Liver (tissue), 9 donors: ENCODE measurements around the gene KRT6B. TPM values are rescaled to one million over a fixed set of nuclear protein-coding genes. Genes with fewer than 3 reads are reported as not detected.

Experiments used
- DNase-seq: peaks from one replicate; pipeline ENCODE4 v3.0.0-alpha.2; 2017; ENCODE audit warnings: low spot score
- H3K27ac ChIP-seq, 2 donors: one replicate each; pipeline ENCODE4 v1.7.0; 2013; ENCODE audit warnings: inconsistent platforms in 2 of 2, low read length in 2 of 2, control low read depth in 1 of 2, low read depth in 1 of 2, mild to moderate bottlenecking in 1 of 2
- H3K27me3 ChIP-seq, 4 donors: one replicate each; pipeline versions ENCODE4 v1.6.1 to v1.7.0; 2013; ENCODE audit warnings: low read length in 3 of 4, inconsistent platforms in 1 of 4, mild to moderate bottlenecking in 1 of 4, moderate library complexity in 1 of 4; ENCODE audit not compliant: control insufficient read depth in 4 of 4, insufficient read depth in 4 of 4
- H3K36me3 ChIP-seq, 4 donors: one replicate each; pipeline versions ENCODE4 v1.6.1 to v1.7.0; 2013; ENCODE audit warnings: low read length in 3 of 4, mild to moderate bottlenecking in 3 of 4, low read depth in 1 of 4, moderate library complexity in 1 of 4; ENCODE audit not compliant: control insufficient read depth in 4 of 4, insufficient read depth in 3 of 4
- H3K4me1 ChIP-seq, 4 donors: one replicate each; pipeline versions ENCODE4 v1.6.1 to v1.7.0; 2013; ENCODE audit warnings: low read length in 3 of 4, mild to moderate bottlenecking in 3 of 4, moderate library complexity in 1 of 4; ENCODE audit not compliant: control insufficient read depth in 4 of 4, insufficient read depth in 4 of 4
- H3K4me3 ChIP-seq, 3 donors: one replicate each; pipeline versions ENCODE4 v1.6.1 to v1.7.0; 2013; ENCODE audit warnings: low read length in 3 of 3, control low read depth in 1 of 3, low read depth in 1 of 3, mild to moderate bottlenecking in 1 of 3
- H3K9ac ChIP-seq, 2 donors: one replicate each; pipeline ENCODE4 v1.7.0; 2013; ENCODE audit warnings: low read length in 2 of 2, mild to moderate bottlenecking in 2 of 2, moderate library complexity in 2 of 2, control low read depth in 1 of 2, low read depth in 1 of 2
- H3K9me3 ChIP-seq, 4 donors: one replicate each; pipeline versions ENCODE4 v1.6.1 to v1.7.0; 2013; ENCODE audit warnings: low read length in 3 of 4; ENCODE audit not compliant: control insufficient read depth in 4 of 4
- ATF3 ChIP-seq: IDR thresholded peaks from 2 replicates; pipeline ENCODE4 v1.6.1; 2016; ENCODE audit warnings: antibody characterized with exemption
- CTCF ChIP-seq: fragments of 150-350 bp; IDR thresholded peaks from 2 replicates; pipeline ENCODE4 v1.5.1; 2017; ENCODE audit warnings: improper control_type of control experiment, low read depth, low read length; ENCODE audit not compliant: missing input control
- EGR1 ChIP-seq, 2 donors: IDR thresholded peaks; 2 replicates each; pipeline ENCODE4 v1.6.1; 2016 to 2018; ENCODE audit warnings: antibody characterized with exemption in 2 of 2, low read depth in 2 of 2
- FOXA1 ChIP-seq: IDR thresholded peaks from 2 replicates; pipeline ENCODE4 v1.6.1; 2016; ENCODE audit warnings: antibody characterized with exemption
- FOXA2 ChIP-seq: IDR thresholded peaks from 2 replicates; pipeline ENCODE4 v1.6.1; 2016; ENCODE audit warnings: antibody characterized with exemption
- GABPA ChIP-seq, 2 donors: IDR thresholded peaks in 1 of 2; conservative IDR thresholded peaks in 1 of 2; 2 replicates each; pipeline ENCODE4 v1.6.1; 2016; ENCODE audit warnings: antibody characterized with exemption in 2 of 2, mild to moderate bottlenecking in 1 of 2, moderate library complexity in 1 of 2
- HNF4A ChIP-seq, 2 donors: conservative IDR thresholded peaks; 2 replicates each; pipeline ENCODE4 v1.6.1; 2016; ENCODE audit warnings: antibody characterized with exemption in 2 of 2, mild to moderate bottlenecking in 2 of 2
- HNF4G ChIP-seq: IDR thresholded peaks from 2 replicates; pipeline ENCODE4 v1.6.1; 2016; ENCODE audit warnings: antibody characterized with exemption
- JUND ChIP-seq, 2 donors: IDR thresholded peaks; 2 replicates each; pipeline ENCODE4 v1.6.1; 2016; ENCODE audit warnings: antibody characterized with exemption in 2 of 2
- NR2F2 ChIP-seq: IDR thresholded peaks from 2 replicates; pipeline ENCODE4 v1.6.1; 2016; ENCODE audit warnings: antibody characterized with exemption
- RAD21 ChIP-seq, 2 donors: IDR thresholded peaks; 2 replicates each; pipeline ENCODE4 v1.6.1; 2016; ENCODE audit warnings: antibody characterized with exemption in 2 of 2, mild to moderate bottlenecking in 2 of 2
- RXRA ChIP-seq, 2 donors: IDR thresholded peaks; 2 replicates each; pipeline ENCODE4 v1.6.1; 2017 to 2018; ENCODE audit warnings: antibody characterized with exemption in 2 of 2, mild to moderate bottlenecking in 1 of 2
- SP1 ChIP-seq: IDR thresholded peaks from 2 replicates; pipeline ENCODE4 v1.6.1; 2018; ENCODE audit warnings: antibody characterized with exemption, mild to moderate bottlenecking
- TAF1 ChIP-seq: conservative IDR thresholded peaks from 2 replicates; pipeline ENCODE4 v1.6.1; 2016; ENCODE audit warnings: antibody characterized with exemption, mild to moderate bottlenecking
- YY1 ChIP-seq: IDR thresholded peaks from 2 replicates; pipeline ENCODE4 v1.6.1; 2016; ENCODE audit warnings: antibody characterized with exemption, mild to moderate bottlenecking
- WGBS: extraction: QIAGEN DNeasy Blood & Tissue Kit; methylation state at CpG from one replicate; pipeline ENCODE4 v1.1.7; 2013; 5-methylcytosine and 5-hydroxymethylcytosine counted together
- polyA plus RNA-seq, 2 donors: library from polyadenylated mRNA; stranded (reverse) in 1 of 2; unstranded in 1 of 2; fragments of 200-250 nt in 1 of 2; fragments of >200 nt in 1 of 2; fragmentation: Nextera tagmentation in 1 of 2; extraction: Ambion mirVana in 1 of 2; gene quantifications; one replicate each; pipeline versions ENCODE4 v1.2.1 to v1.2.3, GENCODE V29; 2013 to 2015
- total RNA-seq, 2 donors: library from RNA; depleted of rRNA; stranded (reverse); fragments of >200 nt; gene quantifications; one replicate each; pipeline ENCODE4 v1.2.3, GENCODE V29; 2014
- TF ChIP-seq, protein P1 (sequence below): IDR thresholded peaks from 2 replicates; pipeline ENCODE4 v1.6.1; 2016; ENCODE audit warnings: antibody characterized with exemption
- TF ChIP-seq, protein P2 (sequence below): IDR thresholded peaks from 2 replicates; pipeline ENCODE4 v1.6.1; 2016; ENCODE audit warnings: antibody characterized with exemption
- donor health status: healthy.
- donor health status: healthy.
- donor health status: healthy.
- donor health status: healthy.
- donor health status: healthy.

The KRT6B gene
- total and polyA plus RNA-seq, 4 donors, result 0.23 TPM; not detected in 3

DNA sequence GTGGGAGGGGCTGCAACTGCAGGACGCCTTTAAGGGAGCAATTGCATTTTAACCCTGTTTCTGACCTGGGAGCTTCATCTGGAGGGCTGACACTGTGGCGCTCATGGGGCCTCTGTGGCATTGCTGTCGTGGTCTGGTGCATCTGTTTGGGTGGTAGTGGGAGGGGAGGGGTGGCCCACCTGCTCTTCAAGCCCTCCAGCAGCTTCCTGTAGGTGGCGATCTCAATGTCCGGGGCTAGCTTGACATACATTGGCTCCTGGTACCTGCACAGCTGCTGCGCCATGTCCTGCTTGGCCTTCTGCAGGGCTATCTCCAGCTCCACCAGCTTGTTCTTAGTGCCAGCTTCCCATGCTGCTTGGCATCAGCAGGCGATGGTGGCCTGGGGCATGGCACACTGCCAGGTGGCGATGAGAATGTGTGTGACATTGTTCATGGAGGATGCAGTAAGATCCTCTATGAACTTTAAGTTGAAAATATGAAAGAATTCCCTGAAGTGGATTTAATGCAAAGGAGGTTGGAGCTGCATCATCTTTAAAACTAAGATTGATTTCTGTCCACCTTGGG is 38.1 kb downstream of the KRT6B start:
- no peaks in the 10 kb centered on the region for H3K4me1 ChIP-seq
- no peaks in the 10 kb centered on the region for H3K36me3 ChIP-seq
- no peak for DNase-seq
- H3K9me3 ChIP-seq, result no peaks in the 10 kb centered on the region
- 81% methylated on average over 8 of the region's 8 CpGs for WGBS
- no peak overlapping the region for H3K9ac ChIP-seq
- no peak overlapping the region for H3K27ac ChIP-seq
- no peaks in the 10 kb centered on the region for H3K27me3 ChIP-seq
- no peak overlapping the region for H3K4me3 ChIP-seq
- no peak for TF ChIP-seq EGR1 (IDR thresholded peaks at IDR 0.05; ENCODE audit: low read depth in 2 of 2)
- no peak for TF ChIP-seq HNF4G
- no peak for TF ChIP-seq FOXA1
- no peak for TF ChIP-seq YY1
- TF ChIP-seq, protein P1, sequence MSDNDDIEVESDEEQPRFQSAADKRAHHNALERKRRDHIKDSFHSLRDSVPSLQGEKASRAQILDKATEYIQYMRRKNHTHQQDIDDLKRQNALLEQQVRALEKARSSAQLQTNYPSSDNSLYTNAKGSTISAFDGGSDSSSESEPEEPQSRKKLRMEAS, result no peak
- no peak for TF ChIP-seq CTCF
- TF ChIP-seq FOXA2, result no peak
- TF ChIP-seq GABPA (IDR thresholded peaks at IDR 0.05 in 1 of 2, conservative IDR thresholded peaks at IDR 0.05 in 1 of 2), result no peak
- no peak for TF ChIP-seq RXRA (IDR thresholded peaks at IDR 0.05)
- TF ChIP-seq RAD21 (IDR thresholded peaks at IDR 0.05), result no peak
- no peak for TF ChIP-seq HNF4A (conservative IDR thresholded peaks at IDR 0.05)
- TF ChIP-seq TAF1, result no peak
- no peak for TF ChIP-seq ATF3
- TF ChIP-seq JUND (IDR thresholded peaks at IDR 0.05), result no peak
- no peak for TF ChIP-seq SP1
- TF ChIP-seq, protein P2, sequence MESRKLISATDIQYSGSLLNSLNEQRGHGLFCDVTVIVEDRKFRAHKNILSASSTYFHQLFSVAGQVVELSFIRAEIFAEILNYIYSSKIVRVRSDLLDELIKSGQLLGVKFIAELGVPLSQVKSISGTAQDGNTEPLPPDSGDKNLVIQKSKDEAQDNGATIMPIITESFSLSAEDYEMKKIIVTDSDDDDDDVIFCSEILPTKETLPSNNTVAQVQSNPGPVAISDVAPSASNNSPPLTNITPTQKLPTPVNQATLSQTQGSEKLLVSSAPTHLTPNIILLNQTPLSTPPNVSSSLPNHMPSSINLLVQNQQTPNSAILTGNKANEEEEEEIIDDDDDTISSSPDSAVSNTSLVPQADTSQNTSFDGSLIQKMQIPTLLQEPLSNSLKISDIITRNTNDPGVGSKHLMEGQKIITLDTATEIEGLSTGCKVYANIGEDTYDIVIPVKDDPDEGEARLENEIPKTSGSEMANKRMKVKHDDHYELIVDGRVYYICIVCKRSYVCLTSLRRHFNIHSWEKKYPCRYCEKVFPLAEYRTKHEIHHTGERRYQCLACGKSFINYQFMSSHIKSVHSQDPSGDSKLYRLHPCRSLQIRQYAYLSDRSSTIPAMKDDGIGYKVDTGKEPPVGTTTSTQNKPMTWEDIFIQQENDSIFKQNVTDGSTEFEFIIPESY, result no peak
- TF ChIP-seq NR2F2, result no peak

DNA sequence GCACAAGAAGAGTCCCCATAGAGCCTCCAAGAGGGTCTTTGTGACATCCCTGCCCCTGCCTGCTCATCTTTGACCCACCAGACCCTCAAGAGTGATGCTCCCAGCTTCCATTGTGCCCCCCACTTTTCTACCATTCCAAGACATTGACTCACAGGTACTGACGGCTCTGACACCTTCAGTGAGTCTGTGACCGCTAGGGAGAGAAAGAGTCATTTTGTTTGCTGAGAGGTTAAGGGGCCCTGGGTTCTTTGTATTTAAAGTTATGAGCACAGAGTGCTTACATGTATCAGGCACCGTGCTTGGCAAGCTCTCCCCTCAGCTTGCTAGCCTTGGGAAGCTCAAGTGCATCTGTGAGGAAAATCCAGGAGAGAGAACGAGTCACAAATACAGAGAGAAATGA is 38.7 kb downstream of the KRT6B start:
- Histone ChIP-seq H3K27me3 (no peaks in the 10 kb centered on the region), H3K36me3 (no peaks in the 10 kb centered on the region), H3K4me1 (no peaks in the 10 kb centered on the region), H3K9ac (no peak overlapping the region), H3K27ac (no peak overlapping the region), H3K4me3 (no peak overlapping the region), H3K9me3 (no peaks in the 10 kb centered on the region)
- DNase-seq, result no peak
- 76% methylated on average over 4 of the region's 4 CpGs for WGBS
- TF ChIP-seq, protein P1, result no peak
- TF ChIP-seq NR2F2 (no peak), TAF1 (no peak), FOXA2 (no peak), RAD21 (IDR thresholded peaks at IDR 0.05) (no peak), GABPA (IDR thresholded peaks at IDR 0.05 in 1 of 2, conservative IDR thresholded peaks at IDR 0.05 in 1 of 2) (no peak), JUND (IDR thresholded peaks at IDR 0.05) (no peak), RXRA (IDR thresholded peaks at IDR 0.05) (no peak), ATF3 (no peak), HNF4A (conservative IDR thresholded peaks at IDR 0.05) (no peak)
